SK-N-MC (cell line): ENCODE measurements around the gene COPS9.

Experiments
- DNase-seq: peaks from one replicate; pipeline ENCODE4 v3.0.0-alpha.2; 2011; ENCODE audit warnings: low read depth, low spot score
- H3K27ac ChIP-seq: fragments of 200-600 bp; sonication (generic); 2 replicates; pipeline ENCODE4 v1.5.1; 2016; ENCODE audit warnings: mixed run types
- H3K36me3 ChIP-seq: fragments of 200-600 bp; sonication (generic); 2 replicates; pipeline ENCODE4 v1.6.1; 2017; ENCODE audit warnings: antibody characterized with exemption, low read length, mixed read lengths; ENCODE audit not compliant: insufficient read depth
- H3K4me3 ChIP-seq: fragments of 200-600 bp; sonication (generic); 2 replicates; pipeline ENCODE4 v1.5.1; 2016
- H3K9ac ChIP-seq: fragments of 200-600 bp; sonication (generic); 2 replicates; pipeline ENCODE4 v1.8.0; 2017; ENCODE audit warnings: mixed run types, mixed read lengths; ENCODE audit not compliant: insufficient read length
- H3K9me3 ChIP-seq: fragments of 200-600 bp; sonication (generic); 2 replicates; pipeline ENCODE4 v1.6.1; 2017; ENCODE audit warnings: low read depth, mild to moderate bottlenecking, antibody characterized with exemption, low read length, moderate library complexity, mixed read lengths
- EZH2 ChIP-seq: fragments of 200-600 bp; sonication (generic); IDR thresholded peaks from one replicate; pipeline ENCODE4 v1.6.1; 2017; ENCODE audit warnings: antibody characterized with exemption
- FOXP2 ChIP-seq: optimal IDR thresholded peaks from 2 replicates; pipeline ENCODE3; 2011; ENCODE audit warnings: mild to moderate bottlenecking, moderate library complexity; ENCODE audit not compliant: insufficient read depth; ENCODE audit errors: extremely low read length, control extremely low read depth
- POLR2AphosphoS5 ChIP-seq: IDR thresholded peaks from 2 replicates; pipeline ENCODE4 v1.6.1; 2012; ENCODE audit warnings: mild to moderate bottlenecking, low read depth, low read length, borderline replicate concordance

The COPS9 gene

GRCh38 chr2:240144649-240145261 lies 8.7 kb upstream of the COPS9 start:
- no peaks in the 10 kb centered on the region for H3K36me3 ChIP-seq
- no peak for DNase-seq
- TF ChIP-seq FOXP2, result no peak
- TF ChIP-seq EZH2, result no peak
- TF ChIP-seq POLR2AphosphoS5, result no peak
- no peak overlapping the region for H3K27ac ChIP-seq
- no peak overlapping the region for H3K4me3 ChIP-seq
- no peak overlapping the region for H3K9ac ChIP-seq
- no peaks in the 10 kb centered on the region for H3K9me3 ChIP-seq

- Histone ChIP-seq H3K36me3 (no peaks in the 10 kb centered on the region), H3K9me3 (no peaks in the 10 kb centered on the region), H3K4me3 (no peak overlapping the region), H3K9ac (no peak overlapping the region), H3K27ac (no peak overlapping the region)
- TF ChIP-seq FOXP2, result no peak
- TF ChIP-seq EZH2, result no peak
- TF ChIP-seq POLR2AphosphoS5, result no peak
- no peak for DNase-seq
These were observed 7.9 kb upstream of the COPS9 start for GRCh38 chr2:240143801-240144648.

- H3K9ac ChIP-seq, result no peak overlapping the region
- H3K27ac ChIP-seq, result no peak overlapping the region
- H3K9me3 ChIP-seq, result no peaks in the 10 kb centered on the region
- no peaks in the 10 kb centered on the region for H3K36me3 ChIP-seq
- DNase-seq, result no peak
- no peak overlapping the region for H3K4me3 ChIP-seq
- TF ChIP-seq EZH2 (no peak), FOXP2 (no peak), POLR2AphosphoS5 (no peak)
These were observed 7.2 kb upstream of the COPS9 start for GRCh38 chr2:240143276-240143675.

DNA sequence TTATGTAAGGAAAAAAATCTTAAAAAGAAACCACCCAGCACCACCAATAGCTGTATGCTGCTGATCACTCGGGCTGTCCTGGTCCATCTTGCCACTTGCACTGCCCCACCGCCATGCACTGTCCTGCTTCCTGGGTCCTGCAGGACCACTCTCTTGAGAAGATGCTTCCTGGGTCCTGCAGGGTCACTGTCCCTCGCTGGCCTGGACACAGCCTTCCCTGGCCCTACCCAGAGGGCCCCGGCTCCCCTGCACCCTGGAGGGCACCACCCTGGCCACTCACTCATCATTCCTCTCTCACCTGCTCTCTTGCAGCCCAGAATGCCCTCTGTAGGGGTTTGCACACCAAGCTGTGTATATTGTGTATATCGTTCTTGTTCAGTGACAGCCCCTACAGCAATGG lies 6.8 kb upstream of the COPS9 start:
- H3K27ac ChIP-seq, result no peak overlapping the region
- no peak for TF ChIP-seq EZH2
- TF ChIP-seq POLR2AphosphoS5, result no peak
- no peak for TF ChIP-seq FOXP2
- H3K4me3 ChIP-seq, result no peak overlapping the region
- no peak for DNase-seq
- no peaks in the 10 kb centered on the region for H3K9me3 ChIP-seq
- H3K36me3 ChIP-seq, result no peaks in the 10 kb centered on the region
- no peak overlapping the region for H3K9ac ChIP-seq

GRCh38 chr2:240142256-240142775 lies 6.2 kb upstream of the COPS9 start:
- Histone ChIP-seq H3K36me3 (no peaks in the 10 kb centered on the region), H3K27ac (no peak overlapping the region), H3K9ac (no peak overlapping the region), H3K9me3 (no peaks in the 10 kb centered on the region), H3K4me3 (no peak overlapping the region)
- no peak for DNase-seq
- TF ChIP-seq POLR2AphosphoS5 (no peak), EZH2 (no peak), FOXP2 (no peak)

DNA sequence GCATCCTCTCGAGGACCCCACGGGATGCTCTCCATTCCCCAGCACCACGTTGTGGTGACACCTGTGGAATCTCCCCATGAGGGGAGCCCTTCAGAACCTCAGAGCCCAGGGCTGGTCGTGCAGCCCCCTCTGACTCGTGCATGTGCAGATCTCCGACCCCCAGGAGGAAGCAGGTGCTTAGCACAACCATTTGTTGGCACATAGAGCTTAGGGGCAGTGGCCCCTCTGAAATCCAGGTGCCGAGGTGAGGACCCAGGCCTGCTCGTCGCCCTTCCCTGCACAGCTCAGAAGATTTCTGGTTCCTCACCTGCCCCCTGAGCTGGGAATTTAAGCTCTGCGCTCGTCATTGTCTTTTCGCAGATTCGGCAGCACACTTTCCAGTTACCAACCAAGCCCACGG lies 5.6 kb upstream of the COPS9 start:
- H3K9me3 ChIP-seq, result no peaks in the 10 kb centered on the region
- no peaks in the 10 kb centered on the region for H3K36me3 ChIP-seq
- no peak overlapping the region for H3K9ac ChIP-seq
- no peak overlapping the region for H3K27ac ChIP-seq
- TF ChIP-seq EZH2 (no peak), POLR2AphosphoS5 (no peak)
- H3K4me3 ChIP-seq, result no peak overlapping the region
- DNase-seq, result no peak

GRCh38 chr2:240140920-240141319 lies 4.8 kb upstream of the COPS9 start:
- Histone ChIP-seq H3K9ac (no peak overlapping the region), H3K9me3 (no peaks in the 10 kb centered on the region), H3K4me3 (no peak overlapping the region), H3K27ac (no peak overlapping the region), H3K36me3 (no peaks in the 10 kb centered on the region)
- TF ChIP-seq POLR2AphosphoS5 (no peak), FOXP2 (no peak), EZH2 (no peak)
- no peak for DNase-seq

- Histone ChIP-seq H3K9me3 (no peaks in the 10 kb centered on the region), H3K4me3 (no peak within 1 kb of the TSS), H3K9ac (no peak within 1 kb of the TSS), H3K36me3 (no peaks in the 10 kb centered on the region), H3K27ac (no peak within 1 kb of the TSS)
- DNase-seq, result no peak
- TF ChIP-seq POLR2AphosphoS5 (no peak), FOXP2 (no peak), EZH2 (no peak)
These were observed 4.4 kb upstream of the COPS9 start, which contains the start of gene OTOS for GRCh38 chr2:240140511-240140910. Gene OTOS (minus strand): TSS chr2:240140658. CDS start chr2:240140326, 332 bp downstream.
